C4-2B (cell line): ENCODE data around the gene FGF1.
A peak's percentile ranks its signal among the peaks of the same experiment; 100 is the strongest.

ENCODE experiments used
- H3K27ac ChIP-seq: fragments of 450-650 bp; 2 replicates; pipeline ENCODE4 v1.5.1; 2017
- CTCF ChIP-seq: fragments of 450-650 bp; conservative IDR thresholded peaks from 2 replicates; pipeline ENCODE4 v1.5.1; 2017; ENCODE audit warnings: mild to moderate bottlenecking
- ZFX ChIP-seq: fragments of 450-650 bp; IDR thresholded peaks from 2 replicates; pipeline ENCODE4 v1.6.1; 2017

Gene FGF1

GRCh38 chr5:142587354-142587965 is 98.4 kb downstream of the FGF1 start:
- H3K27ac ChIP-seq: no peak overlapping the region
- TF ChIP-seq CTCF: peak; percentile 64
- no peak for TF ChIP-seq ZFX

- TF ChIP-seq CTCF (no peak), ZFX (no peak)
- no peak overlapping the region for H3K27ac ChIP-seq
These were observed 99.3 kb downstream of the FGF1 start for GRCh38 chr5:142586552-142586951.

GRCh38 chr5:142585451-142585850 is 100.4 kb downstream of the FGF1 start:
- H3K27ac ChIP-seq: no peak overlapping the region
- TF ChIP-seq ZFX (no peak), CTCF (no peak)

- TF ChIP-seq CTCF (no peak), ZFX (no peak)
- no peak overlapping the region for H3K27ac ChIP-seq
These were observed 101.0 kb downstream of the FGF1 start for GRCh38 chr5:142584891-142585290.

GRCh38 chr5:142578161-142578830 is 107.6 kb downstream of the FGF1 start:
- no peak overlapping the region for H3K27ac ChIP-seq
- TF ChIP-seq CTCF (no peak), ZFX (no peak)

- H3K27ac ChIP-seq: no peak overlapping the region
- no peak for TF ChIP-seq ZFX
- TF ChIP-seq CTCF: no peak
These were observed 109.1 kb downstream of the FGF1 start for GRCh38 chr5:142576804-142577203.

GRCh38 chr5:142576303-142576702 is 109.6 kb downstream of the FGF1 start:
- TF ChIP-seq CTCF: no peak
- no peak for TF ChIP-seq ZFX
- no peak overlapping the region for H3K27ac ChIP-seq
